ENCODE measurements around the gene PITPNM1.
A peak's percentile ranks its signal among the peaks of the same experiment; 100 is the strongest.
"Not testable (repeated sequence)": the region's sequence is repeated elsewhere in the genome, so short reads cannot be mapped to it uniquely, and the experiment has no call there.

Gene PITPNM1

DNA sequence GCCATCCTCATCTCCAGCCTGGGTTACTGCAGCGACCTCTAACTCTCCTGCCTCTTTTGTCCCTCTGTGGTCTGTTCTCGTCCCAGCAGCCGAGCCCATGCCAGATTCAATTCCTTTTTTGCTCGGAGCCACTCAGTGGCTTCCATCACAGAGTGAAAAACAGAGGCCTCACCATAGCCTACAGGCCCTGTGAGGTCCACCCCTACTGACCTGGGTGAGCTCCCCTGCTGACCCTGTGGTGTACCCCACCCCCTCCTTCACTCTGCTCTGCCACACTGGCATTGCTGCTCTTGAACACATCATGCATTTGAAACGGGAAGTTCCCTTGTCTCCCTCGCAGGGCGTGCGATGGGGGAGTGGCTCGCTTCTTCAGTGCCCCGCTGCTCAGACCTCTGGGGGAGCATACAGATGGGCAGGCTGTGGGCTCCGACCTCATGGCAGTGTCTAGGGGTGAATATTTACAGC is 20.3 kb downstream of the PITPNM1 start:
- no peaks in the 10 kb centered on the region for H3K79me2 ChIP-seq (ENCODE audit: insufficient read depth, low read depth)
- peaks cover 2% of the 10 kb centered on the region; the same call in 1 of the 2 replicates for H3K27me3 ChIP-seq (ENCODE audit: insufficient read depth, low read depth)
- H3K4me2 ChIP-seq, result no peak overlapping the region
- no peak overlapping the region for H3K4me3 ChIP-seq (IDR thresholded peaks at IDR 0.05; ENCODE audit: insufficient read depth, low read depth, low read length)
- peaks cover 7% of the 10 kb centered on the region for H3K4me1 ChIP-seq (ENCODE audit: low read depth, poor library complexity, severe bottlenecking)
- no peaks in the 10 kb centered on the region for H4K20me1 ChIP-seq (ENCODE audit: insufficient read depth)
- TF ChIP-seq, protein P1, sequence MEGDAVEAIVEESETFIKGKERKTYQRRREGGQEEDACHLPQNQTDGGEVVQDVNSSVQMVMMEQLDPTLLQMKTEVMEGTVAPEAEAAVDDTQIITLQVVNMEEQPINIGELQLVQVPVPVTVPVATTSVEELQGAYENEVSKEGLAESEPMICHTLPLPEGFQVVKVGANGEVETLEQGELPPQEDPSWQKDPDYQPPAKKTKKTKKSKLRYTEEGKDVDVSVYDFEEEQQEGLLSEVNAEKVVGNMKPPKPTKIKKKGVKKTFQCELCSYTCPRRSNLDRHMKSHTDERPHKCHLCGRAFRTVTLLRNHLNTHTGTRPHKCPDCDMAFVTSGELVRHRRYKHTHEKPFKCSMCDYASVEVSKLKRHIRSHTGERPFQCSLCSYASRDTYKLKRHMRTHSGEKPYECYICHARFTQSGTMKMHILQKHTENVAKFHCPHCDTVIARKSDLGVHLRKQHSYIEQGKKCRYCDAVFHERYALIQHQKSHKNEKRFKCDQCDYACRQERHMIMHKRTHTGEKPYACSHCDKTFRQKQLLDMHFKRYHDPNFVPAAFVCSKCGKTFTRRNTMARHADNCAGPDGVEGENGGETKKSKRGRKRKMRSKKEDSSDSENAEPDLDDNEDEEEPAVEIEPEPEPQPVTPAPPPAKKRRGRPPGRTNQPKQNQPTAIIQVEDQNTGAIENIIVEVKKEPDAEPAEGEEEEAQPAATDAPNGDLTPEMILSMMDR (conservative IDR thresholded peaks at IDR 0.05; ENCODE audit: low read depth, low read length), result no peak
- no peak overlapping the region for H2AFZ ChIP-seq (ENCODE audit: low read depth)
- no peaks in the 10 kb centered on the region for H3K36me3 ChIP-seq (ENCODE audit: insufficient read depth)
- no peak overlapping the region for H3K27ac ChIP-seq
- no peak overlapping the region for H3K9ac ChIP-seq

DNA sequence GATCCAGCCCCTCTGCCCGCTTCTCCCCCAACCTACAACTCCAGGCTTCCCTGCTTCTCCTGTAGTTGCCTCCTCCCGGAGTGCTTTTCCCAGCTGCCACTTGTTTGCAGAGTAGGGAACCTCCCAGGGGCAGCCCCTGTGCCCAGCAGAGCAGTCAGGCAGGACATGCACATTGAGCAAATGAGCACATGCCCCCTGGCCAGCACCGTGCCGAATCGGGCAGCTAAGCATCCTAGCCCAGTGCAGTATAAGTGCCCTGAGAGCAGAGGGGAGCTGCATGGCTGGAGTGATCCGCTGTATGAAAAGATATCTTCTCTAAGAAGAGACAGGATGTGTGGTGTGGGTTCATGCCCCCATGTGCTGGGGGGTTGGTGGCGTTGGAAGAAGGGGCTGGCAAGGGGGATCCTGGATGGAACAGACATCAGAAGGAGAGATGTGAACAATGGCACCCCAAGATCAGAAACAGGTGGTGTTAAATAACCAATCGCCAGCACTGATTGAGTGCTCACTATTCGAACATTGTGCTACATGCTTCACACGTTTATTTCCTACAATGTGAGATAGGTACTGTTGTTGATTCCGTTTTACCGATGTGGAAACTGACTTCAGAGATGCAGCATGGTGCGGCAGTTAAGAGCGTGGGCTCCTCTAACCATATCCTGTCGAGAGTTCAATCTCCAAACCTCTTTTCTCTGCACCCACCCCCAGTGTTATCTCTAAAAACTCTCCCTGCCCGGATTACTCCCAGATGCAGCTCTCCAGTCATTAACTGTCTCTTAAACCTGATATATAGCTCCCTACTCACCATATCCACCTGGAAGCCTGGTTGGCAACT is 21.1 kb downstream of the PITPNM1 start:
- Histone ChIP-seq H3K4me1 (ENCODE audit: low read depth, poor library complexity, severe bottlenecking) (peaks cover 7% of the 10 kb centered on the region), H3K4me3 (IDR thresholded peaks at IDR 0.05; ENCODE audit: insufficient read depth, low read depth, low read length) (no peak overlapping the region), H3K9ac (no peak overlapping the region), H4K20me1 (ENCODE audit: insufficient read depth) (no peaks in the 10 kb centered on the region), H3K27ac (no peak overlapping the region), H3K27me3 (ENCODE audit: insufficient read depth, low read depth) (peaks cover 10% of the 10 kb centered on the region; the same call in 1 of the 2 replicates), H3K4me2 (peak overlapping the region; percentile 77), H3K36me3 (ENCODE audit: insufficient read depth) (no peaks in the 10 kb centered on the region), H2AFZ (ENCODE audit: low read depth) (no peak overlapping the region), H3K79me2 (ENCODE audit: insufficient read depth, low read depth) (no peaks in the 10 kb centered on the region)
- TF ChIP-seq, protein P1 (conservative IDR thresholded peaks at IDR 0.05; ENCODE audit: low read depth, low read length), result no peak

DNA sequence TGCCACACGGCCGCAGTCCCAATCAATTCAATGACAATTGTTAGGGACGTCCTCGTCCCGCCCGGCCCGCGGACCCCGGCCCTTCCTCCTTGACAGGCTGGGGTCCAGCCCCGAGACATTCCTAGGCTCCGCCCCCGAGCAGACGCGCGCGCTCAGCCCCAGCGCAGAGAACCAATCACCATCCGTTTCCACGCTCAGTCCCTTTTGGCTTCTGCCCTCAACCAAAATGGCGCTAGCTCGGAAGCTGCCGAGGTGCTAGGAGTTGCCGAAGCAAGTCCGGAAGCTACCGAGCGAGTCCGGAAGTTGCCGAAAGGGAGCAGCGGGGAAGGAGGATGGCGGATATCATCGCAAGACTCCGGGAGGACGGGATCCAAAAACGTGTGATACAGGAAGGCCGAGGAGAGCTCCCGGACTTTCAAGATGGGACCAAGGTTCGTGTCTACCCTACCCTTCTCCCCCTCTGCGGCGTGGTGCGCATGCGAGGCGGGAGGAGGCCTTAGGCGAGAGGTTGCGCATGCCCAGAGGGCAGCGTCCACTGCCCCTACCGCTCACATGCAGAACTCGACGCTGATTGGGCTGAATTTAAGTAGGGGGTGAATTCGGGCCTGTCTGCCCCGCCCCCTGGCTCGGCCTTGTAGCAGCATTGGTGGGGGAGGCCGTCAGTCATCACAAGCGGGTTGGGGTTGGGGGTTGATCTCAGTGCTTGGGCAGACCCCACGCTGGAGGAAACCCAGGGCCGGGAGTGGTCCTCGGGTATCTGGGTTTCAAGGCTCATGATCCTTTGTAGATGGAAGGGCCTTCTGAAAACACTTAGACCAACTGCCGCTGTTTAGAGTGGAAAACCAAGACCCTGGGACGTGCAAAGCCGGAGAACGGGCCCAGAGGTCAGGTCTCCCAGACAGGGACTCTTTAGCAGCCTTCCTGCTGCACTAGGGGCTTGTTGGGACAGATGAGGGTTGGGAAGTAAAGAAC is 22.1 kb downstream of the PITPNM1 start, which contains the start of gene AIP:
AIP (plus strand) TSS at position 200 of the 972 bp plus-strand sequence; CDS start at position 333, 133 bp downstream.
- Histone ChIP-seq H3K79me2 (ENCODE audit: insufficient read depth, low read depth) (no peaks in the 10 kb centered on the region), H2AFZ (ENCODE audit: low read depth) (peak within 1 kb of the TSS; percentile 88), H3K27me3 (ENCODE audit: insufficient read depth, low read depth) (peaks cover 19% of the 10 kb centered on the region; the same call in 1 of the 2 replicates), H4K20me1 (ENCODE audit: insufficient read depth) (no peaks in the 10 kb centered on the region), H3K4me2 (peak within 1 kb of the TSS; percentile 77), H3K9ac (peak within 1 kb of the TSS; percentile 51; the same call in 1 of the 2 replicates), H3K4me1 (ENCODE audit: low read depth, poor library complexity, severe bottlenecking) (peaks cover 7% of the 10 kb centered on the region), H3K27ac (peak within 1 kb of the TSS; percentile 37; the same call in 1 of the 2 replicates), H3K36me3 (ENCODE audit: insufficient read depth) (no peaks in the 10 kb centered on the region), H3K4me3 (IDR thresholded peaks at IDR 0.05; ENCODE audit: insufficient read depth, low read depth, low read length) (no peak within 1 kb of the TSS)
- TF ChIP-seq, protein P1 (conservative IDR thresholded peaks at IDR 0.05; ENCODE audit: low read depth, low read length), result 0 out of 2 replicates have a peak, but pooled peaks have one; percentile 31

DNA sequence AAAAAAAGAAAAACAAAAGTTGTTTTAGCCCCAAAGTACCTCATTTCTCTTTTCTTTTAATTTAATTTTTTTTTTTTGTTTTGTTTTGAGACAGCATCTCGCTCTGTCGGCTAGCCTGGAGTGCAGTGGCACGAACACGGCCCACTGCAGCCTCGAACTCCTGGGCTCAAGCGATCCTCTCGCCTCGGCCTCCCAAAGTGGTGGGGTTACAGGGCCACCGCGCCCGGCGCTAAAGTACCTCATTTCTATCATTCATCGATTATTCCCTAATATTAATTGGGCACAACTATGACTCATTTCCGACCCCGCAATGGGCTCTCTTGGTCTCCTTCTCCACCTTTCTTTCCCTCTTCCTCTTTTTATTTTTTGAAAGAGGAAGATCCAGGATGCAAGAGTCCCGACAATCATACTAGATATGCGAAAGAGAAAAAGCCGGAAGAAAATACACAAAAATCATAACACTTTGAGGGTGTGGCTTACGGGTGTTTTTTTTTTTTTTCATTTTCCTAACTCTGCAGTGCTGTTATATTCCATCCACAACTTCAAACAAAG is 22.8 kb downstream of the PITPNM1 start:
- H3K36me3 ChIP-seq (ENCODE audit: insufficient read depth), result no peaks in the 10 kb centered on the region
- peaks cover 7% of the 10 kb centered on the region for H3K4me1 ChIP-seq (ENCODE audit: low read depth, poor library complexity, severe bottlenecking)
- H3K4me2 ChIP-seq, result peak overlapping the region; percentile 77
- H3K27ac ChIP-seq, result no peak overlapping the region
- H3K9ac ChIP-seq, result peak overlapping the region; percentile 51; the same call in 1 of the 2 replicates
- H4K20me1 ChIP-seq (ENCODE audit: insufficient read depth), result no peaks in the 10 kb centered on the region
- no peaks in the 10 kb centered on the region for H3K79me2 ChIP-seq (ENCODE audit: insufficient read depth, low read depth)
- H2AFZ ChIP-seq (ENCODE audit: low read depth), result peak overlapping the region; percentile 88
- TF ChIP-seq, protein P1 (conservative IDR thresholded peaks at IDR 0.05; ENCODE audit: low read depth, low read length), result no peak
- H3K27me3 ChIP-seq (ENCODE audit: insufficient read depth, low read depth), result peaks cover 20% of the 10 kb centered on the region; the same call in 1 of the 2 replicates
- H3K4me3 ChIP-seq (IDR thresholded peaks at IDR 0.05; ENCODE audit: insufficient read depth, low read depth, low read length), result no peak overlapping the region

- not testable (repeated sequence) for H2AFZ ChIP-seq (ENCODE audit: low read depth); H4K20me1 ChIP-seq (ENCODE audit: insufficient read depth); H3K27ac ChIP-seq; H3K4me1 ChIP-seq (ENCODE audit: low read depth, poor library complexity, severe bottlenecking); H3K4me2 ChIP-seq; H3K36me3 ChIP-seq (ENCODE audit: insufficient read depth); H3K9ac ChIP-seq; H3K79me2 ChIP-seq (ENCODE audit: insufficient read depth, low read depth); H3K4me3 ChIP-seq (IDR thresholded peaks at IDR 0.05; ENCODE audit: insufficient read depth, low read depth, low read length)
- H3K27me3 ChIP-seq (ENCODE audit: insufficient read depth, low read depth), result peaks cover 28% of the 10 kb centered on the region; the same call in 1 of the 2 replicates
These were observed 27.7 kb downstream of the PITPNM1 start for GRCh38 chr11:67477344-67478050.

Measured in KMS-11 (cell line).